MCF 10A (cell line): ENCODE measurements around the gene PIK3IP1. TPM values are rescaled to one million over a fixed set of nuclear protein-coding genes. Genes with fewer than 3 reads are reported as not detected.

ENCODE experiments used
- Bru-seq: library from RNA; stranded (reverse); fragments of 400-500 nt; gene quantifications from one replicate; lab custom pipeline; 2021; lab: Mats Ljungman, UMichigan
- BruChase-seq, 2 experiments: library from RNA; stranded (reverse); fragments of 400-500 nt; gene quantifications; one replicate each; lab custom pipeline; 2021; lab: Mats Ljungman, UMichigan
- BruUV-seq: library from RNA; stranded (reverse); fragments of 400-500 nt; replicated peaks from 2 replicates; lab custom pipeline; 2021; lab: Mats Ljungman, UMichigan
- CTCF ChIA-PET: fragments of 300-600 bp; sonication (Branson Sonifier 250); formaldehyde crosslinking; extraction: SDS; loops from one replicate; lab custom pipeline; 2021; ENCODE audit warnings: antibody characterized with exemption, inconsistent platforms; lab: Yijun Ruan, JAX
- POLR2A ChIA-PET: fragments of 300-600, 350-650 bp; sonication (Branson Sonifier 250); formaldehyde crosslinking; extraction: SDS; loops from one replicate; lab custom pipeline; 2020; ENCODE audit warnings: antibody characterized with exemption, inconsistent platforms; lab: Yijun Ruan, JAX
- DNase-seq: peaks from one replicate; pipeline ENCODE4 v3.0.0-alpha.2; 2018; ENCODE audit not compliant: unreplicated experiment
- H3K27ac Mint-ChIP-seq: one replicate; pipeline ENCODE4 v1.8.0; 2022; ENCODE audit warnings: mild to moderate bottlenecking, low read depth, mixed read lengths; ENCODE audit not compliant: unreplicated experiment
- H3K27me3 Mint-ChIP-seq: one replicate; pipeline ENCODE4 v1.8.0; 2022; ENCODE audit warnings: mixed read lengths; ENCODE audit not compliant: insufficient read depth, unreplicated experiment
- H3K36me3 Mint-ChIP-seq: one replicate; pipeline ENCODE4 v1.8.0; 2022; ENCODE audit warnings: mild to moderate bottlenecking, moderate library complexity, mixed read lengths; ENCODE audit not compliant: insufficient read depth, unreplicated experiment
- H3K4me1 Mint-ChIP-seq: one replicate; pipeline ENCODE4 v1.8.0; 2022; ENCODE audit warnings: mixed read lengths; ENCODE audit not compliant: insufficient read depth, unreplicated experiment
- H3K4me3 Mint-ChIP-seq: one replicate; pipeline ENCODE4 v1.8.0; 2022; ENCODE audit warnings: mild to moderate bottlenecking, moderate library complexity, mixed read lengths; ENCODE audit not compliant: unreplicated experiment
- H3K9me3 Mint-ChIP-seq: one replicate; pipeline ENCODE4 v1.8.0; 2022; ENCODE audit warnings: mixed read lengths; ENCODE audit not compliant: unreplicated experiment
- CTCF ChIP-seq: fragments of 200-600 bp; IDR thresholded peaks from one replicate; pipeline ENCODE4 v1.8.0; 2022; ENCODE audit warnings: antibody characterized with exemption, mild to moderate bottlenecking; ENCODE audit not compliant: unreplicated experiment
- intact Hi-C: fragments of 100-400 bp; cut with micrococcal nuclease; formaldehyde crosslinking; loops from 2 replicates; pipeline ENCODE4 v1.14.1; 2022
- long read RNA-seq: library from polyadenylated mRNA; stranded (forward); transcript quantifications from one replicate; pipeline ENCODE4 v2.0.0, GENCODE V29; 2022
- total RNA-seq: library from RNA; stranded (reverse); gene quantifications from 2 replicates; pipeline ENCODE4 v1.2.3, GENCODE V29; 2022

The PIK3IP1 gene
- 0.25 and 0.93 TPM in 2 replicates for total RNA-seq
- Bru-seq, nascent RNA: percentile 17 among the genes with signal in this experiment
- BruChase-seq, experiment 1, labeled RNA remaining after a 6-hour chase: percentile 25 among the genes with signal in this experiment
- percentile 31 among the genes with signal in this experiment for BruChase-seq, experiment 2, labeled RNA remaining after a 2-hour chase
- long read RNA-seq, partial matches to known transcripts: 0 of 2 reads
- long read RNA-seq, other reads (novel, unspliced or antisense): 0 of 2 reads

- H3K9me3 Mint-ChIP-seq: no peaks in the 10 kb centered on the region
- intact Hi-C loops: loop anchor here (2.0 kb wide), 1 partner anchor 20 kb away; no protein-coding TSS in a partner anchor
- POLR2A ChIA-PET: interaction anchor here (0.7 to 15.7 kb wide), 21 partner anchors 10 to 678 kb away, joined by 3 to 207 read pairs (median 7); partner anchors contain the start of genes DRG1, LIMK2, MORC2 and PATZ1
- peak; percentile 80 for DNase-seq
- H3K27ac Mint-ChIP-seq: peak within 1 kb of the TSS; percentile 42
- no peaks in the 10 kb centered on the region for H3K27me3 Mint-ChIP-seq
- peaks cover 24% of the 10 kb centered on the region for H3K4me1 Mint-ChIP-seq
- no TSS peak for BruUV-seq
- no peaks in the 10 kb centered on the region for H3K36me3 Mint-ChIP-seq
- peak within 1 kb of the TSS; percentile 82 for H3K4me3 Mint-ChIP-seq
- TF ChIP-seq CTCF: peak; percentile 47
- CTCF ChIA-PET: interaction anchor here (0.6 to 8.2 kb wide), 10 partner anchors 8 to 202 kb away, joined by 3 to 65 read pairs (median 4); no protein-coding TSS in a partner anchor
These were observed at the start of gene PIK3IP1 for GRCh38 chr22:31292236-31292989. Gene PIK3IP1 (minus strand): TSS chr22:31292488. CDS start chr22:31292344, 144 bp downstream.

GRCh38 chr22:31341386-31342088 lies 49.2 kb upstream of the PIK3IP1 start:
- Mint-ChIP-seq H3K36me3 (peaks cover 39% of the 10 kb centered on the region), H3K27ac (no peak overlapping the region), H3K4me3 (peak overlapping the region; percentile 39), H3K4me1 (peaks cover 14% of the 10 kb centered on the region), H3K9me3 (no peaks in the 10 kb centered on the region), H3K27me3 (no peaks in the 10 kb centered on the region)
- intact Hi-C loops: loop anchor here (10.0 kb wide), 1 partner anchor 293 kb away; no protein-coding TSS in a partner anchor
- DNase-seq: no peak
- no peak for TF ChIP-seq CTCF
- BruUV-seq: no TSS peak
- ChIA-PET POLR2A (no interaction called here), CTCF (interaction anchor here (0.7 to 1.0 kb wide), 2 partner anchors 7 to 28 kb away, joined by 3 to 4 read pairs; no protein-coding TSS in a partner anchor)

- ChIA-PET POLR2A (interaction anchor here (0.7 to 1.1 kb wide), 2 partner anchors 13 to 394 kb away, joined by 3 read pairs; no protein-coding TSS in a partner anchor), CTCF (interaction anchor here (0.6 to 0.7 kb wide), 3 partner anchors 53 to 108 kb away, joined by 3 to 5 read pairs (median 3); no protein-coding TSS in a partner anchor)
- peaks cover 14% of the 10 kb centered on the region for H3K4me1 Mint-ChIP-seq
- BruUV-seq: no TSS peak
- H3K27me3 Mint-ChIP-seq: no peaks in the 10 kb centered on the region
- no peaks in the 10 kb centered on the region for H3K9me3 Mint-ChIP-seq
- no peak for DNase-seq
- H3K27ac Mint-ChIP-seq: peak overlapping the region; percentile 37
- no peak overlapping the region for H3K4me3 Mint-ChIP-seq
- intact Hi-C loops: loop anchor here (10.0 kb wide), 1 partner anchor 294 kb away; no protein-coding TSS in a partner anchor
- no peak for TF ChIP-seq CTCF
- peaks cover 40% of the 10 kb centered on the region for H3K36me3 Mint-ChIP-seq
These were observed 48.5 kb upstream of the PIK3IP1 start for GRCh38 chr22:31340765-31341247.
